Urothelium cell line (cell line): ENCODE results near the gene SSBP4.

Source experiments
- DNase-seq: peaks from one replicate; pipeline ENCODE4 v3.0.0; 2011; ENCODE audit warnings: low spot score, mixed read lengths
- FAIRE-seq: peaks from 2 replicates; lab custom pipeline; 2011; peaks lifted over from hg19 to GRCh38; lab: Jason Lieb, UNC

Gene SSBP4

DNA sequence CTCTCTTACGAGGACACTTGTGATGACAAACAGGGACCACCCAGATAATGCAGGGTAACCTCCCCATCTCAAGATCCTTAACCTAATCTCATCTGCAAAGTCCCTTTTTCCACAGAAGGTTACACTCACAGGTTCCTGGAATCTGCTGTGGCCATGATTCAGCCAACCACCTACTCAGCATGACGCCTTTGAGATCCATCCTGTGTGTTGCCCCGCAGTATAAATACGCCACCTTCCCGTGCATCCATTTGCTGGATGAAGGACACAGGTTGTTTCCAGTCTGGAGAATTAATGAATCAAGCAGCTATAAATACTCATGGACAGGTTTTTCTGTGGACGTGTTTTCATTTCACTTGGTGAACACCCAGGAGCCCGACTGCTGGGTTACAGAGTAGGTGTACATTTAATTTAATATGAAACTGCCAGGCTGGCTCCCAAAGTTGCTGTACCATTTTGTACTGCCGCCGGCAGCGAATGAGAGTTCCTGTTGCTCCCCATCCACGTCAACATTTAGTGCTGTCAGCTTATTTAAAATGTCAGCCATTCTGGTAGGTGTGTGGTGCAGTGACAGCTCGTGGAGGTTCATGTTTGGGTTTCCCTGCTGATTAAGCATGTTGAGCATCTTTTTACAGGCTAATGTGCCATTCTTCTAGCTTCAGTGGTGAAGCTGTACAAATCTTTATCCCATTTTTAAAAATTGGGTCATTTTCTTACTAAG, 62.5 kb downstream of the SSBP4 start:
- DNase-seq (no peak), FAIRE-seq (no peak)

DNA sequence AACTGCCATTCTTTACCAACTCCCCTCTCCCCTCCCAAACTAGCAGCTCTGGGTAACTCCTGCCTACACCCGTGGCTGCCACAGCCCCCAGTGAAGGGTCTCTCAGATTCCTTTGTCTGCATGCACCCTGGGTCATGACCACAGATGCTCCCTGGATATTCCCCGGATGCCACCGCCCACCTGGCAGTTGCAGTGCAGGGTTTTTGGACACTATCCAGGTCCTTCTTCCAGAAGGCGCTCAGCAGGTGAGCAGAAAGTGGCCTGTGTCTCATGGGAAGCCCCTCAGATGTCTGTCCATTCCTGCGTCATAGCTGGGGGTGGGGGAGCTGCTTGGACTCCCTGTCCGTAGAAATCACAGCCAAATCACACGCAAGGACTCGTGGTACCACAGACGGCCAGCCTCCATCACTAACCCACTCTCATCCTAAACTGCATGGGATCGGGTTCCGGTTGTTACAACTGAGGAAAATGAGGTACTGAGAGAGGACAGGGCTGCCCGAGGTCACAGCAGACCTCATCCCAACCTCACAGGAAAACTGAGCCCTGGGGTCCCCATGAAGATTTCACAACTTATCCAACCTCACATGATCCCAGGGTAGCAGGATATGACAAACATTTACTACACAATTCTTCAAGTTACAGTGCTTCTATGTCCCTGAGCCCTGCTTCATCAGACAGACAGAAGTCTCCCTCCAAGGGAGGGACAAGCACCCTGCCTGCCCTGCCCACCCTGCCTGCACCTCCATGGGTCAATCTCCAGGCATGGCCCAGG, 64.1 kb downstream of the SSBP4 start:
- no peak for FAIRE-seq

More for the DNA sequence above, 64.1 kb downstream of the SSBP4 start:
- DNase-seq: no peak
